ENCODE results near the gene AP4S1. TPM values are rescaled to one million over a fixed set of nuclear protein-coding genes. Genes with fewer than 3 reads are reported as not detected.

The AP4S1 gene
- total and polyA plus RNA-seq, 2 of the 8 experiments (the other 6 are each of a cell fraction or from before 2014, with no cell fraction given), result 2.8 to 9.9 TPM

DNA sequence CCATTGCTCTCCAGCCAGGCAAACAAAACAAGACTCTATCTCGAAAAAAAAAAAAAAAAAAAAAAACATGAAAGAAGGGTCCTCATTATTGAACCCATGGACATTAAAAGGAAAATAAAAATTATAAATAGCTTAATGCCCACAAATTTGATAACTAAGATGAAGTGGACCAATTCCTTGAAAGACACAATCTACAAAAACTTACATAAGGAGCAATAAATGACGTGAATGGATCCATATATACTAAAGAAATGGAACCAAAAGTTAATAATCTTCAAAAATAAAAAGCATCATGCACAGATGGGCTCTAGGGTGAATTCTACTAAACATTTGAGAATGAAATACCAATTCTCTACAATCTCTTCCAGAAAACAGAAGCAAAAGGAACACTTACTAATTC, 47.7 kb upstream of the AP4S1 start:
- Histone ChIP-seq H2BK15ac (ENCODE audit: low read length) (no peak overlapping the region), H3K4me3 (ENCODE audit: extremely low read depth in 1 of 4, insufficient read depth in 2 of 4, low read depth in 3 of 4, low read length in 4 of 4) (no peak overlapping the region), H3K9ac (replicated peaks in 1 of 4; ENCODE audit: extremely low read depth in 1 of 4, low read depth in 3 of 4, low read length in 3 of 4) (no peak overlapping the region), H3K18ac (ENCODE audit: extremely low read depth, low read length) (no peak overlapping the region), H3K27me3 (replicated peaks in 1 of 4; ENCODE audit: control insufficient read depth in 3 of 4, extremely low read depth in 1 of 4, insufficient read depth in 3 of 4, low read length in 3 of 4) (no peaks in the 10 kb centered on the region), H3K23me2 (ENCODE audit: low read depth, low read length) (no peaks in the 10 kb centered on the region), H4K91ac (replicated peaks; ENCODE audit: insufficient read length, low read length) (no peak overlapping the region), H3K4me2 (ENCODE audit: insufficient read depth in 1 of 2, low read depth in 2 of 2, low read length in 2 of 2) (no peak overlapping the region), H3K14ac (ENCODE audit: insufficient read length) (no peak overlapping the region), H2BK20ac (ENCODE audit: low read length) (no peak overlapping the region), H2AFZ (ENCODE audit: low read length) (no peak overlapping the region), H3K79me2 (ENCODE audit: control insufficient read depth in 1 of 2, insufficient read depth in 2 of 2, low read length in 2 of 2) (peaks cover 5 to 91% of the 10 kb centered on the region in 2 experiments), H3K4ac (replicated peaks; ENCODE audit: insufficient read length, low read depth, low read length) (no peak overlapping the region), H3K9me3 (ENCODE audit: insufficient read depth in 2 of 2, low read depth in 1 of 2, low read length in 1 of 2) (no peaks in the 10 kb centered on the region), H3K56ac (replicated peaks; ENCODE audit: insufficient read length, low read depth, low read length) (no peak overlapping the region), H4K20me1 (replicated peaks in 1 of 2; ENCODE audit: control insufficient read depth in 1 of 2, insufficient read depth in 2 of 2, low read length in 2 of 2) (peaks cover 4 to 8% of the 10 kb centered on the region in 2 experiments), H2BK120ac (replicated peaks; ENCODE audit: low read depth, low read length) (no peak overlapping the region), H2BK12ac (ENCODE audit: low read depth, low read length) (no peak overlapping the region), H3K36me3 (ENCODE audit: control insufficient read depth in 2 of 4, insufficient read depth in 4 of 4, low read length in 3 of 4) (no peaks in the 10 kb centered on the region), H3K79me1 (ENCODE audit: low read depth, low read length) (no peaks in the 10 kb centered on the region), H2AK5ac (ENCODE audit: low read depth, low read length) (no peak overlapping the region), H2BK5ac (ENCODE audit: low read depth, low read length) (no peak overlapping the region), H3K4me1 (replicated peaks in 1 of 4; ENCODE audit: control insufficient read depth in 3 of 4, insufficient read depth in 4 of 4, low read length in 3 of 4) (no peaks in the 10 kb centered on the region), H4K5ac (ENCODE audit: insufficient read length, low read depth, low read length) (no peak overlapping the region), H3K27ac (ENCODE audit: low read depth, low read length) (no peak overlapping the region), H4K8ac (ENCODE audit: extremely low read depth, insufficient read depth, low read length) (no peak overlapping the region), H3K23ac (ENCODE audit: insufficient read length) (no peak overlapping the region)
- DNase-seq (ENCODE audit: low read depth in 1 of 2, low spot score in 2 of 2) (no peak), FAIRE-seq (no peak)
- POLR2A ChIA-PET (ENCODE audit: partially characterized antibody), result no interaction called here
- CTCF ChIA-PET (ENCODE audit: partially characterized antibody), result interaction anchor here (1.7 to 3.5 kb wide), 2 partner anchors 105 to 109 kb away, joined by 4 to 18 read pairs; no protein-coding TSS in a partner anchor
- WGBS, 2 experiments (ENCODE audit: extremely low coverage in 1 of 2, insufficient coverage in 1 of 2, insufficient read length in 1 of 2, insufficient replicate concordance in 2 of 2, low coverage in 1 of 2, low lambda C conversion rate in 2 of 2, missing lambda C conversion rate in 1 of 2), result 92% methylated on average over 1 of the region's 2 CpGs; no CpG with 5 or more reads in 1 of the 2 experiments
- TF ChIP-seq JUND (IDR thresholded peaks at IDR 0.05; ENCODE audit: low read length), result no peak
- TF ChIP-seq KDM4A (IDR thresholded peaks at IDR 0.05; ENCODE audit: low read depth, low read length, severe bottlenecking), result no peak
- no peak for TF ChIP-seq FOSL1 (IDR thresholded peaks at IDR 0.05; ENCODE audit: insufficient read depth, low read depth, low read length)
- no peak for TF ChIP-seq HDAC2 (IDR thresholded peaks at IDR 0.05; ENCODE audit: borderline replicate concordance in 1 of 2, low read depth in 2 of 2, low read length in 2 of 2)
- no peak for TF ChIP-seq GABPA (IDR thresholded peaks at IDR 0.05; ENCODE audit: borderline replicate concordance, insufficient read depth, low read length)
- no peak for TF ChIP-seq GTF2F1 (IDR thresholded peaks at IDR 0.05; ENCODE audit: borderline replicate concordance, low read depth, low read length)
- no peak for TF ChIP-seq CBX5 (IDR thresholded peaks at IDR 0.05; ENCODE audit: low read depth, low read length)
- no peak for TF ChIP-seq POLR2AphosphoS5 (IDR thresholded peaks at IDR 0.05; ENCODE audit: low read depth, low read length)
